BLaER1 treated with 17β-estradiol and CSF1 and Interleukin-3, amounts not matched to agents 10 nM and 100 nM (cell line): ENCODE measurements around the gene FOCAD.
A peak's percentile ranks its signal among the peaks of the same experiment; 100 is the strongest.

Experiments
- H3K27ac ChIP-seq, 11 experiments: shearing (Covaris generic); formaldehyde crosslinking; 2 replicates each; pipeline ENCODE4 v1.8.1; 2022
- H3K27me3 ChIP-seq, 11 experiments: shearing (Covaris generic); formaldehyde crosslinking; 2 replicates each; pipeline ENCODE4 v1.8.1; 2022
- H3K36me3 ChIP-seq, 11 experiments: shearing (Covaris generic); formaldehyde crosslinking; 2 replicates each; pipeline ENCODE4 v1.8.1; 2022
- H3K4me1 ChIP-seq, 10 experiments: shearing (Covaris generic); formaldehyde crosslinking; 2 replicates each; pipeline ENCODE4 v1.8.1; 2022
- H3K4me2 ChIP-seq, 11 experiments: shearing (Covaris generic); formaldehyde crosslinking; 2 replicates each; pipeline ENCODE4 v1.8.1; 2022
- H3K4me3 ChIP-seq, 10 experiments: shearing (Covaris generic); formaldehyde crosslinking; 2 replicates each; pipeline ENCODE4 v1.8.1; 2022
- H3K9ac ChIP-seq, 11 experiments: shearing (Covaris generic); formaldehyde crosslinking; 2 replicates each; pipeline ENCODE4 v1.8.1; 2022
- H3K9me3 ChIP-seq, 11 experiments: shearing (Covaris generic); formaldehyde crosslinking; replicated peaks in 1 of 11; 2 replicates each; pipeline ENCODE4 v1.8.1; 2022
- H4K20me1 ChIP-seq, 11 experiments: shearing (Covaris generic); formaldehyde crosslinking; 2 replicates each; pipeline ENCODE4 v1.8.1; 2022
- Cebpa-rat ChIP-seq, 11 experiments: shearing (Covaris generic); IDR thresholded peaks; 2 replicates each; pipeline ENCODE4 v1.8.1; 2022

The FOCAD gene

DNA sequence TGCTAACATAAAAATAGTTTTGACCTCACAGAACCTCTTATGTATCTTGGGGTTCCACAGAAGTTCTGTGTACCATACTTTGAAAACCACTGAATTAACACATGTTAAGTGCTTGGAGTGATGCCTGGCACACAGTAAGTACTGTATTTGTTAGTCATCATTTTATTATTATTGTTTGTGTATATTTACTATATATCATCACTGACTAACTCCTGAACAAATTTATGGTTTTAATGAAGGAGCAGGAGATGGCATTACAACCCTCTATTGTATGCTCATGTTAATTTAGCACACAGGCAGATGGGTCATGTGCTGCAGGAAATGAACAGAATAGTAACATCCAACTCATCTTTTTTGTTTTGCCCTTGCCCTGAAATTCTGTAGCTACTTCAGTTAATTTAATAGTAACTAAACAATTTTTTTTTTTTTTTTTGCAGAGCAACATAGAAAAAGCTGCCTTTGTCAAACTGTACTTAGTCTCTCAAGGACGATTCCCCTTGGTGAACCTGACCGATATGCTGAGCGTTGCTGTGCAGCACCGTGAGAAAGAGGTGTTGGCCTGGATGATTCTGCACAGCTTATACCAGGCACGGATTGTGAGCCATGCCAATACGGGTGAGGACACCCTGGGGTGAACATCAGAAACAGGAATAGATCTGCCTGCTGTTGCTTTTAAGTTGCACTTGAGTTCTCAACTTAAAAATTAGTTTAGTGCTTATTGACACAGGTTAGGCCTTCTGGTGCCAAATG is 302.0 kb downstream of the FOCAD start:
- H3K27me3 ChIP-seq = no peaks in the 10 kb centered on the region
- peaks cover 8 to 40% (median 15%) of the 10 kb centered on the region in 11 experiments; a peak in 21 of 22 replicates for H3K36me3 ChIP-seq
- no peak for TF ChIP-seq Cebpa-rat (IDR thresholded peaks at IDR 0.05)
- no peak overlapping the region for H3K4me2 ChIP-seq
- no peak overlapping the region for H3K9ac ChIP-seq
- peaks cover 4 to 25% (median 18%) of the 10 kb centered on the region in 10 experiments; a peak in 18 of 20 replicates for H3K4me1 ChIP-seq
- H3K27ac ChIP-seq = no peak overlapping the region
- H3K4me3 ChIP-seq = no peak overlapping the region
- H3K9me3 ChIP-seq = peaks cover 0 to 13% (median 9%) of the 10 kb centered on the region in 11 experiments; a peak in 13 of 22 replicates
- no peaks in the 10 kb centered on the region for H4K20me1 ChIP-seq

- Histone ChIP-seq H3K4me2 (no peak overlapping the region), H3K27me3 (no peaks in the 10 kb centered on the region), H4K20me1 (no peaks in the 10 kb centered on the region), H3K9ac (no peak overlapping the region), H3K36me3 (peaks cover 9 to 37% (median 15%) of the 10 kb centered on the region in 11 experiments; a peak in 21 of 22 replicates), H3K4me3 (no peak overlapping the region), H3K4me1 (peaks cover 0 to 23% (median 18%) of the 10 kb centered on the region in 10 experiments; a peak in 14 of 20 replicates), H3K27ac (no peak overlapping the region), H3K9me3 (peaks cover 0 to 17% (median 9%) of the 10 kb centered on the region in 11 experiments; a peak in 13 of 22 replicates)
- no peak for TF ChIP-seq Cebpa-rat (IDR thresholded peaks at IDR 0.05)
These were observed 303.5 kb downstream of the FOCAD start for GRCh38 chr9:20987521-20987920.

DNA sequence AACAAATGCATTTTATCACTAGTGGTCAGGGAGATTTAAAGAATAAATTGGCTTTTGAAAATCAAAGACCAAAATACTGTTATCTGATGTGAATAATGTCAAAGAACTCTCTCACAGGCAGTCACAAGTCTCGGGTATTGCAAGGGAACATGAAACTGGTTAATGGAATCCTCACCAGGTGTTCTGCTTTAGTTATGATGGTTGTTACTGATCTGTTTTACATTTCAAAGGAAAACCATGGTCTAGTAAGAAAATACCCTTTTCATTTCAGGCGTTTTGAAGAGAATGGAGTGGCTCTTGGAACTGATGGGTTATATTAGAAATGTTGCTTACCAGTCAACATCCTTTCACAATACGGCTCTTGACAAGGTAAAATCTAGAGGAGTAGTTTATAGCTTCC is 304.0 kb downstream of the FOCAD start:
- Histone ChIP-seq H3K4me3 (no peak overlapping the region), H4K20me1 (no peaks in the 10 kb centered on the region), H3K36me3 (peaks cover 7 to 37% (median 15%) of the 10 kb centered on the region in 11 experiments; a peak in 21 of 22 replicates), H3K4me2 (no peak overlapping the region), H3K4me1 (peaks cover 0 to 23% (median 18%) of the 10 kb centered on the region in 10 experiments; a peak in 14 of 20 replicates), H3K27me3 (no peaks in the 10 kb centered on the region), H3K27ac (no peak overlapping the region), H3K9me3 (peaks cover 0 to 17% (median 9%) of the 10 kb centered on the region in 11 experiments; a peak in 13 of 22 replicates), H3K9ac (no peak overlapping the region)
- TF ChIP-seq Cebpa-rat (IDR thresholded peaks at IDR 0.05) = no peak

DNA sequence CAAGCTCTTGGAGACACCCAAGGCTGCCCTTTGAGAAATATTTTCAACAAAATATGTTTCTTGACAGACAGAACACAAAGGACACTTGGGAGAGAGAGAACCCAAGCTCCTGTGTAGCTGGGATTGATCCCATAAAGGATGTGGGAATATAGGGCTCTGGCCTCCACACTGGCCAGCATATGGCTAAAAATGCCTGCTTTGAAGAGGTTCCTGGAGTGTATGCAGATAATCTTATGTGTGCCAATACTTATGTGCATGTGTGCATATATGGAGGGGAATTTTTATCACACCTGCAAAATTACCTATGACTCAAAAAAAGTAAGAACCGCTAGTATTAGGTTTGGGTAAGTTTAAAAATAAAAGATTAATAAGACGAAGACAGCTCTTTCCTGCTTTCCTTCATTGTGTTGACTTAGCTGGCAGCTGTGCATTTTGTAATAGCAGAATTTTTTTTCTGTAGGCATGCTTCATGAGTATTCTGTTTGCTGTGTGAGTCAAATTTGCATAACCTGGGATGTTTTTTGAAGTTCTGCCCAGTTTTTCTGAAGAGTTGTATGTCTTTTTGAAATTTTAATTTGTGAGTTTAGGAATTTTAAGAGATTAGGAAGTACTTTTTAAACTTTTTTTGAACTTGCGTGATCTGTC is 304.7 kb downstream of the FOCAD start:
- no peak for TF ChIP-seq Cebpa-rat (IDR thresholded peaks at IDR 0.05)
- Histone ChIP-seq H3K4me2 (no peak overlapping the region), H3K9me3 (peaks cover 0 to 17% (median 9%) of the 10 kb centered on the region in 11 experiments; a peak in 13 of 22 replicates), H3K4me1 (peaks cover 0 to 23% (median 18%) of the 10 kb centered on the region in 10 experiments; a peak in 15 of 20 replicates), H3K4me3 (no peak overlapping the region), H3K27ac (no peak overlapping the region), H4K20me1 (no peaks in the 10 kb centered on the region), H3K9ac (no peak overlapping the region), H3K27me3 (no peaks in the 10 kb centered on the region), H3K36me3 (peaks cover 7 to 34% (median 15%) of the 10 kb centered on the region in 11 experiments; a peak in 21 of 22 replicates)

DNA sequence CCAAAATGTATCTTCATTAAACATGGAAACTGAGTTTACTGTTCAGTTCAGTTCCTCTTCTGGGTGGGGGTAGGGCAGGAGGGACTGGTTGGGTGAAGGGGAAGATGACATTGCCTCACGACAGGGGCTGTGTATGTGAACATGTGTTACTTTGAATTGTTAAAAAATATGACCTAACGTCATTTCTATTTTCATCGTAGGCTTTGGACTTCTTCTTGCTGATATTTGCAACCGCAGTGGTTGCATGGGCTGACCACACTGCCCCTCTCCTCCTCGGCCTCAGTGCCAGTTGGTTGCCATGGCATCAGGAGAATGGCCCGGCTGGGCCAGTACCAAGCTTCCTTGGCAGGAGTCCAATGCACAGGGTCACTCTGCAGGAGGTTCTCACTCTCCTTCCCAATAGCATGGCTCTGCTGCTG is 305.9 kb downstream of the FOCAD start:
- Histone ChIP-seq H3K9ac (no peak overlapping the region), H3K4me1 (peaks cover 10 to 30% (median 21%) of the 10 kb centered on the region in 10 experiments), H4K20me1 (no peaks in the 10 kb centered on the region), H3K4me2 (peak overlapping the region in 6 of 11 experiments; percentile 40 to 68 (median 64); a peak in 12 of 22 replicates), H3K4me3 (0 out of 20 replicates have a peak overlapping the region, but pooled peaks of 1 of the 10 experiments have one; percentile 2), H3K36me3 (peaks cover 7 to 41% (median 15%) of the 10 kb centered on the region in 11 experiments; a peak in 21 of 22 replicates), H3K27ac (peak overlapping the region in 4 of 11 experiments; percentile 44 to 62 (median 56); a peak in 7 of 22 replicates), H3K27me3 (no peaks in the 10 kb centered on the region), H3K9me3 (peaks cover 0 to 17% (median 9%) of the 10 kb centered on the region in 11 experiments; a peak in 13 of 22 replicates)
- no peak for TF ChIP-seq Cebpa-rat (IDR thresholded peaks at IDR 0.05)

- Histone ChIP-seq H4K20me1 (no peaks in the 10 kb centered on the region), H3K4me3 (0 out of 20 replicates have a peak overlapping the region, but pooled peaks of 1 of the 10 experiments have one; percentile 2), H3K36me3 (peaks cover 7 to 40% (median 15%) of the 10 kb centered on the region in 11 experiments; a peak in 21 of 22 replicates), H3K27me3 (no peaks in the 10 kb centered on the region), H3K9ac (no peak overlapping the region), H3K4me1 (peaks cover 19 to 40% (median 27%) of the 10 kb centered on the region in 10 experiments), H3K9me3 (peaks cover 0 to 17% (median 9%) of the 10 kb centered on the region in 11 experiments; a peak in 13 of 22 replicates), H3K27ac (peak overlapping the region in 6 of 11 experiments; percentile 34 to 62 (median 48); a peak in 11 of 22 replicates), H3K4me2 (peak overlapping the region in 7 of 11 experiments; percentile 40 to 68 (median 63); a peak in 15 of 22 replicates)
- TF ChIP-seq Cebpa-rat (IDR thresholded peaks at IDR 0.05) = peak in 6 of 11 experiments; percentile 33 to 63 (median 46); a peak in 7 of 22 replicates
These were observed 306.8 kb downstream of the FOCAD start for GRCh38 chr9:20990867-20991266.

DNA sequence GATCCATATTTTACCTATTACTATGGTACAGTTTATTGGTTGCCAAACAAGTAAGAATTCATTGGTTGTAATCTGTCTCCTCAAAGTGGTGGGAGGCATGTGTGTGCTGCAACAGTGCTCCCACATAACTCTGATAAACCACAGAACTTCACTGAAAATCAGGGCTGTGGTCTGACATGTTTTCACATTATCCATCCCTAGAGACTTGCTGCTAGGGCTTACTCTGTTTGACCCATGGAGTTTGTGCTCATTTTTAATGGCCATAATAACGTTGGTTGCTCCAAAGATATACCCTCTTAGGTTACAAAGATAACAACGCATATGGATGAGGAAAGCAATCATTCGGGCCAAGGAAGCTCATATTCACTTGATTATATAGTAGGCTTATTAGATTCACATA is 310.4 kb downstream of the FOCAD start:
- H3K36me3 ChIP-seq = peaks cover 7 to 32% (median 11%) of the 10 kb centered on the region in 11 experiments; a peak in 21 of 22 replicates
- H3K9me3 ChIP-seq = peaks cover 0 to 17% (median 9%) of the 10 kb centered on the region in 11 experiments; a peak in 13 of 22 replicates
- H3K9ac ChIP-seq = no peak overlapping the region
- peak overlapping the region in 9 of 11 experiments; percentile 24 to 65 (median 48); a peak in 16 of 22 replicates for H3K4me2 ChIP-seq
- no peaks in the 10 kb centered on the region for H3K27me3 ChIP-seq
- H4K20me1 ChIP-seq = no peaks in the 10 kb centered on the region
- H3K27ac ChIP-seq = no peak overlapping the region
- no peak for TF ChIP-seq Cebpa-rat (IDR thresholded peaks at IDR 0.05)
- no peak overlapping the region for H3K4me3 ChIP-seq
- peaks cover 19 to 45% (median 31%) of the 10 kb centered on the region in 10 experiments for H3K4me1 ChIP-seq

- no peak overlapping the region for H3K27ac ChIP-seq
- no peaks in the 10 kb centered on the region for H4K20me1 ChIP-seq
- H3K36me3 ChIP-seq = peaks cover 2 to 30% (median 6%) of the 10 kb centered on the region in 11 experiments; a peak in 20 of 22 replicates
- H3K9ac ChIP-seq = no peak overlapping the region
- H3K4me2 ChIP-seq = peak overlapping the region in 7 of 11 experiments; percentile 1 to 65 (median 48); a peak in 11 of 22 replicates
- no peaks in the 10 kb centered on the region for H3K27me3 ChIP-seq
- TF ChIP-seq Cebpa-rat (IDR thresholded peaks at IDR 0.05) = no peak
- peaks cover 18 to 34% (median 21%) of the 10 kb centered on the region in 10 experiments for H3K4me1 ChIP-seq
- peaks cover 2 to 8% (median 5%) of the 10 kb centered on the region in 11 experiments; a peak in 17 of 22 replicates for H3K9me3 ChIP-seq
- no peak overlapping the region for H3K4me3 ChIP-seq
These were observed 311.6 kb downstream of the FOCAD start for GRCh38 chr9:20995616-20996015.
